GM18526 (cell line): ENCODE measurements around the gene IL22RA1.

Experiments
- POLR2A ChIP-seq: IDR thresholded peaks from 3 replicates; pipeline ENCODE4 v1.6.1; 2011; ENCODE audit not compliant: insufficient read length; ENCODE audit errors: extremely low read depth

The IL22RA1 gene

DNA sequence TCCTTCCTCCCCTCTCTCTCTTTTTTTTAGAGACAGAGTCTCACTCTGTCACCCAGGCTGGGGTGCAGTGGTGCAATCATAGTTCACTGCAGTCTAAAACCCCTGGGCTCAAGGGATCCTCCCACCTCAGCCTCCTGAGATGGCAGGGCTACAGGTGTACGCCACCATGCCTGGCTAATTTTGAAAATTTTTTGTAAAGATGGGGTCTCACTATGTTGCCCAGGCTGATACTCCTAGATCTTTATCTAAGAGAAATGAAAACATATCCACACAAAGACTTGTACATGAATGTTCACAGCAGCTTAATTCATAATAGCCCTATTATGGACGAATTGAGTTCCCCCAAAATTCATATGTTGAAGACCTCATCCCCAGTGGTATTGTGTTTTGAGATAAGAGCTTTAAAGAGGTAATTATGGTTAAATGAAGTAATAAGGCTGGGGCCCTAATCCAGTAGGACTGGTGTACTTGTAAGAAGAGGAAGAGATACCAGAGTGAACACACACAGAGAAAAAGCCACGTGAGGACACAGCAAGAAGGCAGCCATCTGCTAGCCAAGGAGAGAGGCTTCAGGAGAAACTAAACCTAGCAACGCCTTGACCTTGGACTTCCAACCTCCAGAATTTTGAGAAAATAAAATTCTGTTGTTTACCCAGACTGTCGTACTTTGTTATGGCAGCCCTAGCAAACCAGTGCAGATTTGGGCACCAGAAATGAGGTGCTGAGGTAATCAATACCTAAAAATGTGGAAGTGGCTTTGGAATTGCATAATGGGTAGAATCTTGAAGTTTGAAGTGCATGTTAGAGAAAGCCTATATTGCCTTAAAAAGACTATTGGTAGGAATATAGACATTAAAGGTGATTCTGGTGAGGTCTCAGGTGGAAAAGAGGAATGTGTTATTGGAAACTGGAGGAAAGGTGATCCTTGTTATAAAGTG lies 31.0 kb upstream of the IL22RA1 start:
- TF ChIP-seq POLR2A = no peak

DNA sequence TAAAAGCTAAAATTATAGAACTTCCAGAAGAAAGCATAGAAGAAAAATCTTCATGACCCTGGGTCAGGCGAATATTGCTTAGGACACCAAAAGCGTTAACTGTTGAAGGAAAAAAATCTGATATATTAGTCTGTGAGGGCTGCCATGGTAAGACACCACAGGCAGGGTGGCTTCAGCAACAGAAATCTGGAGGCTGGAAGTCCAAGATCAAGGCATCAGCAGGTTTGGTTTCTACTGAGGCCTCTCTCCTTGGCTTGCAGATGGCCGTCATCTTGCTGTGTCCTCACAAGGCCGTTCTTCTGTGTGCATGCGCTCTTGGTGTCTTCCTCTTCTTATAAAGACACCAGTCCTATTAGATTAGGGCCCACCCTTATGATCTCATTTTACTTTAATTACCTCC lies 29.7 kb upstream of the IL22RA1 start:
- TF ChIP-seq POLR2A = no peak

- TF ChIP-seq POLR2A = no peak
These were observed 26.3 kb upstream of the IL22RA1 start for GRCh38 chr1:24169286-24169685.

- no peak for TF ChIP-seq POLR2A
These were observed 25.3 kb upstream of the IL22RA1 start for GRCh38 chr1:24168245-24168644.

DNA sequence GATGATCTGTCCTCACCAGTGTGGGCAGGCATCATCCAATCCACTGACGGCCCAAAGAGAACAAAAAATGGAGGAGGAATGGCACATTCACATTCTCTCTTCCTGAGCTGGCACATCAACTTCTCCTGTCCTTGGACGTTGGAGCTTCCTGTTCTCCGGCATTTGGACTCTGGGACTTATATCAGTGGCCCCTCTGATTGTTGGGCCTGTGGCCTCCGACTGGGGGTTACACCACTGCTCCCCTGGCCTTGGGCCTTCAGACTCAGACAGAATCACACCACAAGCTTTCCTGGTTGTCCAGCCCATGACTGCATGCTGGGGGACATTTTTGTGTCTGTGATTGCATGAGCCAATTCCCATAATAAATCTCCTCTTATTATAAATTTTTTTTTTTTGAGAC lies 24.1 kb upstream of the IL22RA1 start:
- TF ChIP-seq POLR2A = no peak

- TF ChIP-seq POLR2A = no peak
These were observed 22.6 kb upstream of the IL22RA1 start for GRCh38 chr1:24165500-24165899.

GRCh38 chr1:24164004-24164403 lies 21.1 kb upstream of the IL22RA1 start:
- no peak for TF ChIP-seq POLR2A

GRCh38 chr1:24162201-24162600 lies 19.3 kb upstream of the IL22RA1 start:
- no peak for TF ChIP-seq POLR2A

DNA sequence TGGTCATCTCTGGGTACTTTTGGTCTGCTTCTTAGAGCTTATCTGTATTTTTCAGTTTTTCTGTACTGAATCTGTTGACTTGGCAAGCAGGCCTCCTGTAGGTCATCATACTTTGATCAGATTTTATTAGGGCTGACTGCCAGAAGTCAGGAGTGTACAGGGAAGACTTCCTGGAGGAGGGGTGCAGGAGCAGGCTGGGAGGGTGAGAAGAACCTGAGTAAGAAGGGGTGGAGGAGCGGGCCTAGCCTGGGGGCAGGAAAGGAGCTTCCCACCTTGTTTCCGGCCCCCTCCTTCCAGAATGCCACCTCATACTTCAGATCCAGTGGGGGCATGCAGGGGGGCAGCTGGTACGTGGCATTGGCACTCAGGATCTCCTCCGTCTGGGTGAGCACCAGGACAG lies 18.3 kb upstream of the IL22RA1 start:
- no peak for TF ChIP-seq POLR2A

- TF ChIP-seq POLR2A = no peak
These were observed 16.4 kb upstream of the IL22RA1 start for GRCh38 chr1:24159366-24159765.

DNA sequence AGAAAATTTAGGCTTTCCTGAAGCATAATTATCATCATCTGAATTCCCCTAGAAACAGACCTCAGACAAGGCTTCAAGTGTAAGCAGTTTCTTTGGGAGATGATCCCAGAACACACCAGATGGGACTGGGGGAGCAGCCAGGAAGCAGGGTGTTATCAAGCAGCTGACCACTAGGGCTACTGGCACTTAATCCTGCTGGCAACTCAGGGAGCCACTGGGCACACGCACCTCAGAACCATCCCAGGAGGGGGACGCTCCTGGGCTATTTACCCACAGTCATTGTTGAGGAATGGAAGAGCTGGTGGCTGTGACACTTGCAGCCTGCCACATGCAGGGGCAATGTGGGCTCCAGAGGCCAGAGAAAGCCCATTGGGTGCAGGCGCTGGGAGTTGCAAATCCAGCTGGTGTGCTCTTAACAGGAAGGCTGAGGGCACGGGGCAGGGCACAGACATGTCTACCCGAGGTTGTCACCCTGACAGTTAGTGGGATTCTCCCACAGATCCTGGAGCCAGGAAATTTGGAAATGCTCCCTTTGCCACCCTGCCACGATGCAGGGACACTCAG lies 15.1 kb upstream of the IL22RA1 start:
- TF ChIP-seq POLR2A = no peak

GRCh38 chr1:24156542-24157260 lies 13.8 kb upstream of the IL22RA1 start:
- TF ChIP-seq POLR2A = no peak

- TF ChIP-seq POLR2A = no peak
These were observed 12.3 kb upstream of the IL22RA1 start for GRCh38 chr1:24155011-24155782.

DNA sequence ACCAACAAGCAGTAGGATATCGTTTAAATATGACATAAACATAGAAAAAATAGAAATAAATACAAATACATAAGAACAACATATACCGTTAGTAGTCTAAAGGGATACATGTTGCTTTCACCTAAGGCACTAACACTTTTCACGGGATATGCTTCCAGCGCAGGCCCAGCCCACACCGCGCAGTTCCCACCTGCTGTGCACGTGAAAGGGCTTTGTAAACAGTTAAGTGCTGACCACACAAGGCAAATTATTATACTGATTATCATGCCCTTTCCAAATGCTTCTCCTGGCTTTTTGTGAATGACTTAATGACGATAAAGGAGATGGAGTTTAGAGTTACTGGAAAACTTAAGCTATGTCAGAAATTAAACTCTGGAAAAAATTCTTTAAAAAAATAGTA lies 11.3 kb upstream of the IL22RA1 start:
- TF ChIP-seq POLR2A = no peak
